ENCODE measurements around the gene SPTBN1.

SPTBN1 gene

GRCh38 chr2:54676656-54677055 is 220.5 kb downstream of the SPTBN1 start:
- no peaks in the 10 kb centered on the region for H3K9me3 ChIP-seq (ENCODE audit: low read length)
- no peaks in the 10 kb centered on the region for H3K27me3 ChIP-seq (ENCODE audit: control insufficient read depth in 1 of 2, insufficient read depth in 2 of 2, low read length in 2 of 2)
- H3K27ac ChIP-seq (ENCODE audit: low read depth, low read length), result no peak overlapping the region
- no peak overlapping the region for H3K4me3 ChIP-seq (ENCODE audit: low read depth in 1 of 2, low read length in 2 of 2)
- H3K36me3 ChIP-seq (ENCODE audit: insufficient read depth, low read length), result no peaks in the 10 kb centered on the region
- H3K4me1 ChIP-seq (ENCODE audit: insufficient read depth, low read length), result peaks cover 9% of the 10 kb centered on the region
- no peak overlapping the region for H3K9ac ChIP-seq (ENCODE audit: low read length)

GRCh38 chr2:54677476-54678265 is 221.5 kb downstream of the SPTBN1 start:
- Histone ChIP-seq H3K36me3 (ENCODE audit: insufficient read depth, low read length) (no peaks in the 10 kb centered on the region), H3K9ac (ENCODE audit: low read length) (no peak overlapping the region), H3K9me3 (ENCODE audit: low read length) (no peaks in the 10 kb centered on the region), H3K27ac (ENCODE audit: low read depth, low read length) (no peak overlapping the region), H3K4me1 (ENCODE audit: insufficient read depth, low read length) (peaks cover 9% of the 10 kb centered on the region), H3K27me3 (ENCODE audit: control insufficient read depth in 1 of 2, insufficient read depth in 2 of 2, low read length in 2 of 2) (no peaks in the 10 kb centered on the region), H3K4me3 (ENCODE audit: low read depth in 1 of 2, low read length in 2 of 2) (no peak overlapping the region)

- Histone ChIP-seq H3K4me3 (ENCODE audit: low read depth in 1 of 2, low read length in 2 of 2) (no peak overlapping the region), H3K27me3 (ENCODE audit: control insufficient read depth in 1 of 2, insufficient read depth in 2 of 2, low read length in 2 of 2) (no peaks in the 10 kb centered on the region), H3K4me1 (ENCODE audit: insufficient read depth, low read length) (peaks cover 4% of the 10 kb centered on the region), H3K9ac (ENCODE audit: low read length) (no peak overlapping the region), H3K9me3 (ENCODE audit: low read length) (no peaks in the 10 kb centered on the region), H3K36me3 (ENCODE audit: insufficient read depth, low read length) (no peaks in the 10 kb centered on the region), H3K27ac (ENCODE audit: low read depth, low read length) (no peak overlapping the region)
These were observed 222.6 kb downstream of the SPTBN1 start for GRCh38 chr2:54678719-54679118.

GRCh38 chr2:54680397-54681041 is 224.4 kb downstream of the SPTBN1 start:
- Histone ChIP-seq H3K9ac (ENCODE audit: low read length) (no peak overlapping the region), H3K9me3 (ENCODE audit: low read length) (no peaks in the 10 kb centered on the region), H3K4me1 (ENCODE audit: insufficient read depth, low read length) (no peaks in the 10 kb centered on the region), H3K4me3 (ENCODE audit: low read depth in 1 of 2, low read length in 2 of 2) (no peak overlapping the region), H3K36me3 (ENCODE audit: insufficient read depth, low read length) (no peaks in the 10 kb centered on the region), H3K27me3 (ENCODE audit: control insufficient read depth in 1 of 2, insufficient read depth in 2 of 2, low read length in 2 of 2) (no peaks in the 10 kb centered on the region), H3K27ac (ENCODE audit: low read depth, low read length) (no peak overlapping the region)

GRCh38 chr2:54681416-54681815 is 225.3 kb downstream of the SPTBN1 start:
- Histone ChIP-seq H3K4me1 (ENCODE audit: insufficient read depth, low read length) (no peaks in the 10 kb centered on the region), H3K9me3 (ENCODE audit: low read length) (no peaks in the 10 kb centered on the region), H3K9ac (ENCODE audit: low read length) (no peak overlapping the region), H3K27ac (ENCODE audit: low read depth, low read length) (no peak overlapping the region), H3K4me3 (ENCODE audit: low read depth in 1 of 2, low read length in 2 of 2) (no peak overlapping the region), H3K27me3 (ENCODE audit: control insufficient read depth in 1 of 2, insufficient read depth in 2 of 2, low read length in 2 of 2) (no peaks in the 10 kb centered on the region), H3K36me3 (ENCODE audit: insufficient read depth, low read length) (no peaks in the 10 kb centered on the region)

- Histone ChIP-seq H3K4me1 (ENCODE audit: insufficient read depth, low read length) (no peaks in the 10 kb centered on the region), H3K27me3 (ENCODE audit: control insufficient read depth in 1 of 2, insufficient read depth in 2 of 2, low read length in 2 of 2) (no peaks in the 10 kb centered on the region), H3K4me3 (ENCODE audit: low read depth in 1 of 2, low read length in 2 of 2) (no peak overlapping the region), H3K27ac (ENCODE audit: low read depth, low read length) (no peak overlapping the region), H3K9me3 (ENCODE audit: low read length) (no peaks in the 10 kb centered on the region), H3K36me3 (ENCODE audit: insufficient read depth, low read length) (no peaks in the 10 kb centered on the region), H3K9ac (ENCODE audit: low read length) (no peak overlapping the region)
These were observed 227.5 kb downstream of the SPTBN1 start for GRCh38 chr2:54683596-54683995.

- no peak overlapping the region for H3K27ac ChIP-seq (ENCODE audit: low read depth, low read length)
These were observed 229.2 kb downstream of the SPTBN1 start for GRCh38 chr2:54685263-54685775.

GRCh38 chr2:54687595-54688152 is 231.5 kb downstream of the SPTBN1 start:
- Histone ChIP-seq H3K4me3 (ENCODE audit: low read depth in 1 of 2, low read length in 2 of 2) (no peak overlapping the region), H3K27me3 (ENCODE audit: control insufficient read depth in 1 of 2, insufficient read depth in 2 of 2, low read length in 2 of 2) (no peaks in the 10 kb centered on the region), H3K27ac (ENCODE audit: low read depth, low read length) (no peak overlapping the region), H3K9me3 (ENCODE audit: low read length) (no peaks in the 10 kb centered on the region), H3K9ac (ENCODE audit: low read length) (no peak overlapping the region), H3K36me3 (ENCODE audit: insufficient read depth, low read length) (no peaks in the 10 kb centered on the region), H3K4me1 (ENCODE audit: insufficient read depth, low read length) (no peaks in the 10 kb centered on the region)

More at GRCh38 chr2:54685263-54685775, 229.2 kb downstream of the SPTBN1 start:
- no peaks in the 10 kb centered on the region for H3K9me3 ChIP-seq (ENCODE audit: low read length)
- H3K9ac ChIP-seq (ENCODE audit: low read length), result no peak overlapping the region
- H3K4me1 ChIP-seq (ENCODE audit: insufficient read depth, low read length), result no peaks in the 10 kb centered on the region
- no peaks in the 10 kb centered on the region for H3K27me3 ChIP-seq (ENCODE audit: control insufficient read depth in 1 of 2, insufficient read depth in 2 of 2, low read length in 2 of 2)
- no peak overlapping the region for H3K4me3 ChIP-seq (ENCODE audit: low read depth in 1 of 2, low read length in 2 of 2)
- H3K36me3 ChIP-seq (ENCODE audit: insufficient read depth, low read length), result no peaks in the 10 kb centered on the region

- Histone ChIP-seq H3K9ac (ENCODE audit: low read length) (no peak overlapping the region), H3K4me3 (ENCODE audit: low read depth in 1 of 2, low read length in 2 of 2) (no peak overlapping the region), H3K9me3 (ENCODE audit: low read length) (no peaks in the 10 kb centered on the region), H3K36me3 (ENCODE audit: insufficient read depth, low read length) (no peaks in the 10 kb centered on the region), H3K4me1 (ENCODE audit: insufficient read depth, low read length) (no peaks in the 10 kb centered on the region), H3K27ac (ENCODE audit: low read depth, low read length) (no peak overlapping the region), H3K27me3 (ENCODE audit: control insufficient read depth in 1 of 2, insufficient read depth in 2 of 2, low read length in 2 of 2) (no peaks in the 10 kb centered on the region)
These were observed 235.5 kb downstream of the SPTBN1 start for GRCh38 chr2:54691445-54692135.

GRCh38 chr2:54692556-54692955 is 236.4 kb downstream of the SPTBN1 start:
- no peaks in the 10 kb centered on the region for H3K27me3 ChIP-seq (ENCODE audit: control insufficient read depth in 1 of 2, insufficient read depth in 2 of 2, low read length in 2 of 2)
- no peak overlapping the region for H3K27ac ChIP-seq (ENCODE audit: low read depth, low read length)
- no peak overlapping the region for H3K4me3 ChIP-seq (ENCODE audit: low read depth in 1 of 2, low read length in 2 of 2)
- no peaks in the 10 kb centered on the region for H3K4me1 ChIP-seq (ENCODE audit: insufficient read depth, low read length)
- H3K36me3 ChIP-seq (ENCODE audit: insufficient read depth, low read length), result no peaks in the 10 kb centered on the region
- H3K9me3 ChIP-seq (ENCODE audit: low read length), result no peaks in the 10 kb centered on the region
- H3K9ac ChIP-seq (ENCODE audit: low read length), result no peak overlapping the region

GRCh38 chr2:54695378-54695777 is 239.3 kb downstream of the SPTBN1 start:
- Histone ChIP-seq H3K9me3 (ENCODE audit: low read length) (no peaks in the 10 kb centered on the region), H3K27ac (ENCODE audit: low read depth, low read length) (no peak overlapping the region), H3K4me1 (ENCODE audit: insufficient read depth, low read length) (no peaks in the 10 kb centered on the region), H3K4me3 (ENCODE audit: low read depth in 1 of 2, low read length in 2 of 2) (no peak overlapping the region), H3K36me3 (ENCODE audit: insufficient read depth, low read length) (no peaks in the 10 kb centered on the region), H3K9ac (ENCODE audit: low read length) (no peak overlapping the region), H3K27me3 (ENCODE audit: control insufficient read depth in 1 of 2, insufficient read depth in 2 of 2, low read length in 2 of 2) (no peaks in the 10 kb centered on the region)

Data from muscle layer of colon (tissue), 2 donors.